ENCODE measurements around the gene TMEM168.

The TMEM168 gene

DNA sequence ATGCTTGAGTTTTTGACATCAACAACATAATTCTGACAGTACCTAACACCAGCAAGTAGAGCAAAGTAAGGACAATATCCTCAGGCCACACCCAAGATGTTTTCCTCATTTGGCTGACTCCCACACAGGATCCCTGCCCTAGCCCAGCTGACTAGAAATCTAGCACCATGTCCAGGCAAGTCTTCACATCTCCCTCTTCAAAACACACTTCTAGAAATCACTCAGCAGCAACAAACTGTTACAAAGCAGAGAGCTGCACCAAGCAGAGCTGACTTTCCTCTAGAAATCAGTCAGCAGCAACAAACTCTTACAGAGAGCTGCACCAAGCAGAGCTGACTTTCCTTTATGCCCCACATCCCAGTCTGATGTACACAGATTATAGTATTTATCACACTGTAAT, 7.7 kb downstream of the TMEM168 start:
- H3K27ac ChIP-seq: no peak overlapping the region
- TF ChIP-seq Cebpa-rat (IDR thresholded peaks at IDR 0.05): no peak
- H3K9me3 ChIP-seq: no peaks in the 10 kb centered on the region
- no peaks in the 10 kb centered on the region for H3K4me1 ChIP-seq
- peaks cover 33% of the 10 kb centered on the region for H3K36me3 ChIP-seq
- no peak overlapping the region for H3K9ac ChIP-seq
- 0 out of 2 replicates have a peak, but pooled peaks cover 11% of the 10 kb centered on the region for H4K20me1 ChIP-seq
- H3K4me3 ChIP-seq: no peak overlapping the region
- no peaks in the 10 kb centered on the region for H3K27me3 ChIP-seq
- H3K4me2 ChIP-seq: no peak overlapping the region

DNA sequence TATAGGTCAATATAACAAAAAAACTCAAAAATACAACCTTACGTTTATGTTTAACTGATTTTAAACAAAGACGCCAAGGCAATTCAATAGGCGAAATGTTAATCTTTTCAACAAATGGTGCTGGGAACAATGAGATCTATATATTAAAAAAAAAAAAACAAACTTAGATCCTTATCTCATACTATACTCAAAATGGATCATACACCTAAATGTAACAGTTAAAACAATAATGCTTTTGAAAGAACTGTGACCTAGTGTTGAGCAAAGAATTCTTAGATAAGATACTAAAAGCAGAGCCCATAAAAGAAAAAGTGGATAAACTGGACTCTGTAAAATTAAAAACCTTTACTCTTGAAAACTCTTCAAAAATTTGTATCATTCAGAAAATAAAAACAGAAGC, 8.6 kb downstream of the TMEM168 start:
- Histone ChIP-seq H3K4me2 (no peak overlapping the region), H3K4me1 (no peaks in the 10 kb centered on the region), H3K4me3 (no peak overlapping the region), H4K20me1 (0 out of 2 replicates have a peak, but pooled peaks cover 11% of the 10 kb centered on the region), H3K9me3 (no peaks in the 10 kb centered on the region), H3K27me3 (no peaks in the 10 kb centered on the region), H3K9ac (no peak overlapping the region), H3K27ac (no peak overlapping the region), H3K36me3 (peaks cover 33% of the 10 kb centered on the region)
- TF ChIP-seq Cebpa-rat (IDR thresholded peaks at IDR 0.05): no peak

- no peak overlapping the region for H3K27ac ChIP-seq
- TF ChIP-seq Cebpa-rat (IDR thresholded peaks at IDR 0.05): no peak
- no peaks in the 10 kb centered on the region for H3K9me3 ChIP-seq
- H3K27me3 ChIP-seq: no peaks in the 10 kb centered on the region
- no peak overlapping the region for H3K9ac ChIP-seq
- 0 out of 2 replicates have a peak, but pooled peaks cover 11% of the 10 kb centered on the region for H4K20me1 ChIP-seq
- H3K4me1 ChIP-seq: no peaks in the 10 kb centered on the region
- H3K4me3 ChIP-seq: no peak overlapping the region
- peaks cover 33% of the 10 kb centered on the region for H3K36me3 ChIP-seq
- no peak overlapping the region for H3K4me2 ChIP-seq
Measured at GRCh38 chr7:112781110-112781509, 9.1 kb downstream of the TMEM168 start.

DNA sequence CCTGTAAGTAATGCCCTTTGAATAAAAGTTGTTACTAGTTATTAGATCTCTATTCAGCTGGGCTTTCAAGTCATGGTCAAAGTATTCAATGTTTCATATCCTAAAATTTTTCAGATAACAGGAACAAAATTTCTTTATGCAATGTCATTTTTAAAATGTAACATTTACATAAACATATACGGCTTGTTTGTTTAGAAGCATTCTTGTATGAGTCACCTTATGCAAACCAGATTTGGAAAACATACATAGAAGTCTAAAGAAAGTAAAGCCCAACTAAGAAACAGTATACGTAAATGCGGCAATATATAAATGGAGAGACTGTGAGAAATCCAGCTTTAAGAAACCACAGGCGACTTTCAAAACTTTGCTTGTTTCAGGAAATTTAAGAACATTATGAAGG, 10.5 kb downstream of the TMEM168 start:
- Histone ChIP-seq H3K4me3 (no peak overlapping the region), H3K27ac (no peak overlapping the region), H3K4me2 (no peak overlapping the region), H3K9ac (no peak overlapping the region), H3K36me3 (peaks cover 32% of the 10 kb centered on the region), H4K20me1 (0 out of 2 replicates have a peak, but pooled peaks cover 5% of the 10 kb centered on the region), H3K4me1 (no peaks in the 10 kb centered on the region), H3K9me3 (no peaks in the 10 kb centered on the region), H3K27me3 (no peaks in the 10 kb centered on the region)
- no peak for TF ChIP-seq Cebpa-rat (IDR thresholded peaks at IDR 0.05)

DNA sequence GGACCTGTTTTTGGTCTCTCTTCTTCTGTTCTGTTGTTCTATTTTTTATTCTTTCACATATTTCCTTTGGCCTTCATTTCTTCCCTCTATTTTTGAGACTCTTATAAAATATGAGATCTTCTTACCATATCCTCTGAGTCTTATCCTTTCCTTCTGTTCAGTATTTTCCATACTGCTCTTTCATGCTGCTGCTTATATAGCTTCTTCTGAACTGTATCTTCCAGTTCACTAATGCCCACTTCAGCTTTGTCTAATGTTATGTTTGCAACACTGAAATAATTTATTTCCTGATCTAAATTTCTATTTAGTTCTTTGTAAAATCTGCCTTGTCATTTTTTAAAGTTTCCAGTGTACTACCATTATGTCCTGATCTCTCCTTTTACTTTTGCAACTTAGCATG, 12.8 kb downstream of the TMEM168 start:
- Histone ChIP-seq H3K4me1 (no peaks in the 10 kb centered on the region), H3K36me3 (peaks cover 10% of the 10 kb centered on the region), H3K4me2 (no peak overlapping the region), H4K20me1 (no peaks in the 10 kb centered on the region), H3K9ac (no peak overlapping the region), H3K4me3 (no peak overlapping the region), H3K27ac (no peak overlapping the region), H3K9me3 (no peaks in the 10 kb centered on the region), H3K27me3 (no peaks in the 10 kb centered on the region)
- no peak for TF ChIP-seq Cebpa-rat (IDR thresholded peaks at IDR 0.05)

GRCh38 chr7:112771166-112771565, 19.0 kb downstream of the TMEM168 start:
- H3K27me3 ChIP-seq: no peaks in the 10 kb centered on the region
- no peak for TF ChIP-seq Cebpa-rat (IDR thresholded peaks at IDR 0.05)
- H3K36me3 ChIP-seq: no peaks in the 10 kb centered on the region
- no peak overlapping the region for H3K4me2 ChIP-seq
- no peaks in the 10 kb centered on the region for H4K20me1 ChIP-seq
- H3K4me3 ChIP-seq: no peak overlapping the region
- H3K4me1 ChIP-seq: no peaks in the 10 kb centered on the region
- no peaks in the 10 kb centered on the region for H3K9me3 ChIP-seq
- no peak overlapping the region for H3K9ac ChIP-seq
- no peak overlapping the region for H3K27ac ChIP-seq

GRCh38 chr7:112770051-112770450, 20.1 kb downstream of the TMEM168 start:
- Histone ChIP-seq H4K20me1 (no peaks in the 10 kb centered on the region), H3K4me2 (no peak overlapping the region), H3K36me3 (no peaks in the 10 kb centered on the region), H3K9ac (no peak overlapping the region), H3K4me1 (0 out of 2 replicates have a peak, but pooled peaks cover 3% of the 10 kb centered on the region), H3K4me3 (no peak overlapping the region), H3K9me3 (no peaks in the 10 kb centered on the region), H3K27ac (no peak overlapping the region), H3K27me3 (no peaks in the 10 kb centered on the region)
- no peak for TF ChIP-seq Cebpa-rat (IDR thresholded peaks at IDR 0.05)

GRCh38 chr7:112765105-112765504, 25.1 kb downstream of the TMEM168 start:
- H3K9me3 ChIP-seq: no peaks in the 10 kb centered on the region
- no peaks in the 10 kb centered on the region for H3K27me3 ChIP-seq
- no peak overlapping the region for H3K4me3 ChIP-seq
- H3K4me2 ChIP-seq: no peak overlapping the region
- H3K27ac ChIP-seq: no peak overlapping the region
- H3K9ac ChIP-seq: no peak overlapping the region
- no peak for TF ChIP-seq Cebpa-rat (IDR thresholded peaks at IDR 0.05)
- H4K20me1 ChIP-seq: no peaks in the 10 kb centered on the region
- H3K4me1 ChIP-seq: peaks cover 4% of the 10 kb centered on the region; the same call in 1 of the 2 replicates
- H3K36me3 ChIP-seq: no peaks in the 10 kb centered on the region

GRCh38 chr7:112763996-112764395, 26.2 kb downstream of the TMEM168 start:
- Histone ChIP-seq H3K27me3 (no peaks in the 10 kb centered on the region), H3K36me3 (no peaks in the 10 kb centered on the region), H3K4me2 (no peak overlapping the region)

GRCh38 chr7:112763298-112763697, 26.9 kb downstream of the TMEM168 start:
- no peak for TF ChIP-seq Cebpa-rat (IDR thresholded peaks at IDR 0.05)
- Histone ChIP-seq H3K36me3 (no peaks in the 10 kb centered on the region), H3K9me3 (no peaks in the 10 kb centered on the region), H3K4me2 (no peak overlapping the region), H4K20me1 (no peaks in the 10 kb centered on the region), H3K4me3 (no peak overlapping the region), H3K9ac (no peak overlapping the region), H3K4me1 (peaks cover 4% of the 10 kb centered on the region; the same call in 1 of the 2 replicates), H3K27ac (no peak overlapping the region), H3K27me3 (no peaks in the 10 kb centered on the region)

More at GRCh38 chr7:112763996-112764395, 26.2 kb downstream of the TMEM168 start:
- Histone ChIP-seq H3K4me3 (no peak overlapping the region), H3K9me3 (no peaks in the 10 kb centered on the region), H4K20me1 (no peaks in the 10 kb centered on the region), H3K9ac (no peak overlapping the region), H3K27ac (no peak overlapping the region), H3K4me1 (peaks cover 4% of the 10 kb centered on the region; the same call in 1 of the 2 replicates)
- TF ChIP-seq Cebpa-rat (IDR thresholded peaks at IDR 0.05): no peak

DNA sequence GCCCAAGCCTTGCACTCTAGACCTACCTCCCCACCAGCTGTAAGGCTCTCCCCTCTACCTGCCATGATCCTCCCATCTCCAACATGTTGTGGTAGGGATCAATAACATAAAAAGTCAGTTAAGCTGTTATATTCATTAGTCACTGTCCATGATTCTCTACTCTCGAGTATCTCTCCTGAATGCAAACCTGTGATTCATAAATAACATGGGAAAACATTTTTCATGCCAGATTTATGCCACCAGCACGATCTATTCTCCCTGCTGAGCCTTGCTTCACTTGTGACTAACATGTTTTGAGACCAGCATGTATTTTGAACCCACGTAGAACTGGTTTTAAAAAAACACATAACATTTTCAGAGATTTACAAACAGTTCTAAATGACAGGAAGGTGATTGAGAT, 30.3 kb downstream of the TMEM168 start:
- Histone ChIP-seq H3K36me3 (no peaks in the 10 kb centered on the region), H3K27me3 (no peaks in the 10 kb centered on the region), H3K9me3 (0 out of 2 replicates have a peak, but pooled peaks cover 4% of the 10 kb centered on the region), H4K20me1 (no peaks in the 10 kb centered on the region), H3K4me2 (no peak overlapping the region), H3K4me3 (no peak overlapping the region), H3K4me1 (no peaks in the 10 kb centered on the region; the same call in 1 of the 2 replicates), H3K27ac (no peak overlapping the region), H3K9ac (no peak overlapping the region)
- no peak for TF ChIP-seq Cebpa-rat (IDR thresholded peaks at IDR 0.05)

Data from BLaER1 (cell line).